Activated T-cell treated with anti-CD3 and anti-CD28 coated beads for 1 hour (primary cell): ENCODE measurements around the gene GNAS-AS1.

Experiments
- DNase-seq: peaks from one replicate; pipeline ENCODE4 v3.0.0-alpha.2; 2020; ENCODE audit warnings: low read depth

Gene GNAS-AS1

GRCh38 chr20:58884966-58885365, 34.3 kb upstream of the GNAS-AS1 start:
- no peak for DNase-seq

- DNase-seq, result no peak
Measured at GRCh38 chr20:58883241-58883691, 32.6 kb upstream of the GNAS-AS1 start.

GRCh38 chr20:58882704-58883089, 32.0 kb upstream of the GNAS-AS1 start:
- no peak for DNase-seq

GRCh38 chr20:58880994-58881752, 30.5 kb upstream of the GNAS-AS1 start:
- DNase-seq, result no peak

GRCh38 chr20:58880441-58880840, 29.7 kb upstream of the GNAS-AS1 start:
- DNase-seq, result no peak

GRCh38 chr20:58878399-58878798, 27.7 kb upstream of the GNAS-AS1 start:
- DNase-seq, result no peak

- DNase-seq, result no peak
Measured at GRCh38 chr20:58877976-58878360, 27.3 kb upstream of the GNAS-AS1 start.

GRCh38 chr20:58877050-58877975, 26.6 kb upstream of the GNAS-AS1 start:
- DNase-seq, result no peak

GRCh38 chr20:58876437-58876836, 25.7 kb upstream of the GNAS-AS1 start:
- DNase-seq, result no peak

GRCh38 chr20:58875541-58876134, 24.9 kb upstream of the GNAS-AS1 start:
- DNase-seq, result no peak

- DNase-seq, result no peak
Measured at GRCh38 chr20:58875111-58875510, 24.4 kb upstream of the GNAS-AS1 start.

- no peak for DNase-seq
Measured at GRCh38 chr20:58874469-58874868, 23.8 kb upstream of the GNAS-AS1 start.

GRCh38 chr20:58871533-58872102, 20.9 kb upstream of the GNAS-AS1 start:
- DNase-seq, result no peak

GRCh38 chr20:58870293-58871014, 19.8 kb upstream of the GNAS-AS1 start:
- peak; percentile 49 for DNase-seq

GRCh38 chr20:58869662-58870227, 19.0 kb upstream of the GNAS-AS1 start:
- DNase-seq, result no peak

- no peak for DNase-seq
Measured at GRCh38 chr20:58868795-58869194, 18.1 kb upstream of the GNAS-AS1 start.

- no peak for DNase-seq
Measured at GRCh38 chr20:58867211-58867610, 16.5 kb upstream of the GNAS-AS1 start.

- DNase-seq, result no peak
Measured at GRCh38 chr20:58865843-58866242, 15.1 kb upstream of the GNAS-AS1 start.

GRCh38 chr20:58864346-58864745, 13.6 kb upstream of the GNAS-AS1 start:
- no peak for DNase-seq

GRCh38 chr20:58863044-58863790, 12.5 kb upstream of the GNAS-AS1 start:
- no peak for DNase-seq
